SK-N-SH treated with all-trans-retinoic acid at 6 μM for 48 hours (cell line): ENCODE data around the gene ADAMTSL1.

Experiments
- ATAC-seq: fragments of 200-7000 bp; cut with Tn5 transposase; 3 replicates; pipeline ENCODE4 v1.9.1; 2020; ENCODE audit warnings: mild to moderate bottlenecking, moderate library complexity
- ARNTL ChIP-seq: fragments of 450-650 bp; formaldehyde crosslinking; IDR thresholded peaks from 2 replicates; pipeline ENCODE4 v1.5.0; 2020; ENCODE audit warnings: low read depth, mild to moderate bottlenecking, moderate library complexity, borderline replicate concordance
- BACH2 ChIP-seq: fragments of 250-450 bp; sonication (Bioruptor Pico); IDR thresholded peaks from 2 replicates; pipeline ENCODE4 v1.9.0; 2021; ENCODE audit warnings: mild to moderate bottlenecking, borderline replicate concordance
- CREB5 ChIP-seq: fragments of 250-450 bp; sonication (Bioruptor Pico); IDR thresholded peaks from 2 replicates; pipeline ENCODE4 v1.5.1; 2020; ENCODE audit warnings: low read depth, mild to moderate bottlenecking, moderate library complexity
- CSDC2 ChIP-seq: fragments of 250-450 bp; sonication (Bioruptor Pico); IDR thresholded peaks from 2 replicates; pipeline ENCODE4 v1.5.0; 2020; ENCODE audit warnings: mild to moderate bottlenecking, moderate library complexity
- CSRNP3 ChIP-seq: fragments of 250-450 bp; sonication (Bioruptor Pico); IDR thresholded peaks from 2 replicates; pipeline ENCODE4 v1.5.1; 2021; ENCODE audit warnings: mild to moderate bottlenecking, moderate library complexity
- ESRRG ChIP-seq: fragments of 250-450 bp; sonication (Bioruptor Pico); IDR thresholded peaks from 2 replicates; pipeline ENCODE4 v1.6.1; 2021; ENCODE audit warnings: mild to moderate bottlenecking
- GLIS3 ChIP-seq: fragments of 250-450 bp; sonication (Bioruptor Pico); IDR thresholded peaks from 2 replicates; pipeline ENCODE4 v1.5.0; 2020; ENCODE audit warnings: mild to moderate bottlenecking, moderate library complexity
- ISL1 ChIP-seq: fragments of 250-450 bp; sonication (Bioruptor Pico); IDR thresholded peaks from 2 replicates; pipeline ENCODE4 v2.1.2; 2022; ENCODE audit warnings: mild to moderate bottlenecking, moderate library complexity
- OSR1 ChIP-seq: fragments of 250-450 bp; sonication (Bioruptor Pico); IDR thresholded peaks from 2 replicates; pipeline ENCODE4 v1.8.0; 2022; ENCODE audit warnings: moderate library complexity, mild to moderate bottlenecking, inconsistent platforms
- PATZ1 ChIP-seq: fragments of 250-450 bp; sonication (Bioruptor Pico); IDR thresholded peaks from 2 replicates; pipeline ENCODE4 v1.8.0; 2020; ENCODE audit warnings: mild to moderate bottlenecking, moderate library complexity, borderline replicate concordance
- POU6F1 ChIP-seq: fragments of 250-450 bp; sonication (Bioruptor Pico); IDR thresholded peaks from 2 replicates; pipeline ENCODE4 v1.8.0; 2021; ENCODE audit warnings: low read depth, mild to moderate bottlenecking, moderate library complexity, borderline replicate concordance
- PPARA ChIP-seq: fragments of 250-450 bp; sonication (Bioruptor Pico); IDR thresholded peaks from 2 replicates; pipeline ENCODE4 v1.5.0; 2020; ENCODE audit warnings: mild to moderate bottlenecking, borderline replicate concordance
- RARB ChIP-seq: fragments of 250-450 bp; sonication (Bioruptor Pico); IDR thresholded peaks from 2 replicates; pipeline ENCODE4 v1.8.0; 2021; ENCODE audit warnings: mild to moderate bottlenecking, moderate library complexity
- SNAI2 ChIP-seq: fragments of 250-450 bp; sonication (Bioruptor Pico); IDR thresholded peaks from 2 replicates; pipeline ENCODE4 v1.5.0; 2020; ENCODE audit warnings: mild to moderate bottlenecking, moderate library complexity
- TOX ChIP-seq: fragments of 250-450 bp; sonication (Bioruptor Pico); IDR thresholded peaks from 2 replicates; pipeline ENCODE4 v1.8.0; 2021; ENCODE audit warnings: mild to moderate bottlenecking, moderate library complexity, borderline replicate concordance
- TSHZ2 ChIP-seq: fragments of 250-450 bp; sonication (Bioruptor Pico); IDR thresholded peaks from 2 replicates; pipeline ENCODE4 v1.5.0; 2020; ENCODE audit warnings: mild to moderate bottlenecking, moderate library complexity
- ZC3H10 ChIP-seq: fragments of 250-450 bp; sonication (Bioruptor Pico); IDR thresholded peaks from 2 replicates; pipeline ENCODE4 v1.5.1; 2021; ENCODE audit warnings: mild to moderate bottlenecking, moderate library complexity
- ZFP30 ChIP-seq: fragments of 450-650 bp; formaldehyde crosslinking; IDR thresholded peaks from 2 replicates; pipeline ENCODE4 v1.5.0; 2022; ENCODE audit warnings: mild to moderate bottlenecking, moderate library complexity
- ZNF565 ChIP-seq: fragments of 450-650 bp; formaldehyde crosslinking; conservative IDR thresholded peaks from 2 replicates; pipeline ENCODE4 v1.5.0; 2020; ENCODE audit warnings: low read depth, mild to moderate bottlenecking, moderate library complexity
- ZNF8 ChIP-seq: fragments of 450-650 bp; formaldehyde crosslinking; IDR thresholded peaks from 2 replicates; pipeline ENCODE4 v1.5.0; 2020; ENCODE audit warnings: mild to moderate bottlenecking, moderate library complexity

ADAMTSL1 gene

GRCh38 chr9:18463991-18464390 lies 10.0 kb upstream of the ADAMTSL1 start:
- ATAC-seq: no peak; the same call in 2 of the 3 replicates

GRCh38 chr9:18466101-18466500 lies 7.9 kb upstream of the ADAMTSL1 start:
- no peak for TF ChIP-seq CSRNP3 (CRISPR knock-in tag)
- TF ChIP-seq SNAI2 (CRISPR knock-in tag): no peak
- TF ChIP-seq ESRRG (CRISPR knock-in tag): no peak
- TF ChIP-seq GLIS3 (CRISPR knock-in tag): no peak
- TF ChIP-seq CSDC2 (CRISPR knock-in tag): no peak
- TF ChIP-seq ISL1 (CRISPR knock-in tag): no peak
- TF ChIP-seq ARNTL: no peak
- TF ChIP-seq POU6F1 (CRISPR knock-in tag): no peak
- TF ChIP-seq CREB5 (CRISPR knock-in tag): no peak
- TF ChIP-seq PATZ1 (CRISPR knock-in tag): no peak
- TF ChIP-seq ZNF565 (CRISPR knock-in tag): no peak
- TF ChIP-seq OSR1 (CRISPR knock-in tag): no peak
- TF ChIP-seq TOX (CRISPR knock-in tag): no peak
- no peak for TF ChIP-seq ZFP30
- TF ChIP-seq ZNF8 (CRISPR knock-in tag): no peak
- no peak for TF ChIP-seq TSHZ2
- TF ChIP-seq ZC3H10 (CRISPR knock-in tag): no peak
- TF ChIP-seq BACH2 (CRISPR knock-in tag): no peak
- TF ChIP-seq PPARA (CRISPR knock-in tag): no peak
- no peak for ATAC-seq

More at GRCh38 chr9:18463991-18464390, 10.0 kb upstream of the ADAMTSL1 start:
- TF ChIP-seq ZFP30: no peak
- TF ChIP-seq CREB5 (CRISPR knock-in tag): no peak
- TF ChIP-seq ZNF8 (CRISPR knock-in tag): no peak
- TF ChIP-seq GLIS3 (CRISPR knock-in tag): no peak
- TF ChIP-seq RARB (CRISPR knock-in tag): no peak

GRCh38 chr9:18467696-18468095 lies 6.3 kb upstream of the ADAMTSL1 start:
- no peak for ATAC-seq
- TF ChIP-seq ZNF8 (CRISPR knock-in tag) (no peak), ZFP30 (no peak), ZNF565 (CRISPR knock-in tag) (no peak)
